GM19324 (cell line): Measurements from ENCODE around the gene TNPO3.
A peak's percentile ranks its signal among the peaks of the same experiment; 100 is the strongest.

Experiments
- ATAC-seq: cut with Tn5 transposase; IDR thresholded peaks from one replicate; pipeline ENCODE4 v1.9.1; 2021; ENCODE audit warnings: mild to moderate bottlenecking, moderate library complexity; ENCODE audit not compliant: unreplicated experiment, low FRiP score

The TNPO3 gene

DNA sequence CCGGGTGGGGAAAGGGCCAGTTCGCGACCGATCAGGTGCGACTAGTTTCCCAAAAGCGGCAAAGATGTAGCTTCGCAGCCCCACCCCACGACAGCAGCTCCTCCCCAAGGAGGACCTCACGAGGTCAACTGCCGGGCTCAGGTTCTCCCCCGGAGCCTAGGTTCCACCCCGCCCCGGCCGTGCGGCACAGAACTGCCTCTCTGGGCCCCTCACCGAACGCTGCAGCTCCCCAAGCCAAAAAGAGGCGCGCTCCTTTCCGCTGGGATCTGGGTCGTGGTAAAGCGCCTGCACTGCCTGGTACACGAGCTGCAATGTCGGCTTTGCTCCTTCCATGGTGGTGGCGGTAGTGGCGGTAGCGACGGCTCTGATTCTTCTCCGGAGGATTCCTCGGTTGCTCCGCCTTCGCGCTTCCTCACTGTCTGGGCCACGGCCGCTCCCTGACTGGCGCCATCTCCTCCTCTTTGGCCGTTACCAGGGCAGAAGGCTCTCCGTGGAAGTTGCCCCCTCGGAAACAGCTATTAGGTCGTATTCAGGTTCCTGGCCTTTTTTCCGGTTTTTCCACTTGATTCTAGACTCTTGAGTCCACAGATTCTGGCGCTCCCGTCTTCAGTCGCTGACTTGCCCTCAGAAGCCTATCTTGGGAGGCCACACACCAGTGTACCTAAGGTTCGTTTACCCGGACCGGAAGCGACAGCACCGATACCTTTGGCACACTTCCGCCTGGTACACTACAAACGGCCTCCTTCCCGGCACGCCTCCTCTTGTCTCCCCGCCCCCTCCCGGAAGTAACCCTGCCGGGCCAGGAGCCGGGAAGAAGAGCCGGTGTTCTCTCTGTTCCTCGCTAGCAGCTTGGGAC lies at the start of gene TNPO3:
Gene TNPO3, minus strand, starts transcription at position 674 of the 856 bp plus-strand sequence. Its CDS starts 341 bp downstream, at position 333.
- ATAC-seq = peak; percentile 87

DNA sequence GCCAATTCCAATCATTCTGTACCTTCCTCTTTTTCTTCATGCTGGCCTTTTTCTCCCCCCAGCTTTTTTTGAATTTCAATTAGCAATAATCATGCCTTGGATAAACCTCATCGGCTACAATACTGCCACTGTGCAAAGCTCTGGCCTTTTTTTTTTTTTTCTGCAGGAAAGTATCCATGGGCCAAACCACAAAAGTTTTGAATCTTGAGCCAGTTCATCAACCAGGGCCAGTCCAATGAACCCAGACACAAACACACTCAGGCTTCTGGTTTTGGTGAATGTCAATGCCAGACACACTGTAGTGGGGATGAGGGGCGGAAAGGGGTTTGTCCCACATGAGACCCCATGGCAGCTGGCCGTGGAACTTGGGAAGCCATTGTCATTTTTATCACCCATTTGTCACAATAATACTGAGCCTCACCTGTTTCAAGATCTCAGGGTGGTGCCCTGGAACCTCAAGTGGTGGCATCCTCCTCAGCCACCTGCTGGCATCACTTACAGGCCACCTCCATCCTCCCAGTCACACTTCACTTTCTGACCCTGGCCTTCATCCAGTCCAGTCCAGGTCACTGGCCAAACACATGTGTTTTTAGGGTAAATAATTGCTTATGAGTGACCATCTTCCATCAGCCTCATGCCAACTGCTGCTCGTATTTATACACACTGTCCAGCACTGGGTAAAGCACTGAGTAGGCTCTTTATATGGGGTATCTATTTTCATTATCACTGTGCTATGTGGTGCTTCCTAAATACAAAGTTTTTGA lies 48.8 kb upstream of the TNPO3 start:
- no peak for ATAC-seq

DNA sequence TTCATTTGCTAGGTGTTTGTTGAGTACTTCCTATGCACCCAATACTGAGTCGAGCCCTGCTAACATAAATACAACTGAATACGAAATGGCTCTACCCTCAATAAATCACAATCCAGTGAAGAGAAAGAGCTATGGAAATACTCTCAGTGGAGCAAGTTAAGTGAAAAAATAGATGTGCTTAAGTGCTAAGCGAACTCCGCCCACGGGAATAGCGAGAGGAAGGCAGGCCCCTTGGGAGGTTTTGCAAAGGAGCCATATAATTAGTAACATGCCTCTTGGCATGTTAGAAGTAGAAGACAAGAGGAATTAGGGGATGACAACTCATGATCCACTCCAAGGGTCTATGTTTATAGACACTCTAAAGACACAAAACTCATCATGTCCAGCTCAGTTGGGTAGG lies 46.8 kb upstream of the TNPO3 start:
- ATAC-seq = no peak

DNA sequence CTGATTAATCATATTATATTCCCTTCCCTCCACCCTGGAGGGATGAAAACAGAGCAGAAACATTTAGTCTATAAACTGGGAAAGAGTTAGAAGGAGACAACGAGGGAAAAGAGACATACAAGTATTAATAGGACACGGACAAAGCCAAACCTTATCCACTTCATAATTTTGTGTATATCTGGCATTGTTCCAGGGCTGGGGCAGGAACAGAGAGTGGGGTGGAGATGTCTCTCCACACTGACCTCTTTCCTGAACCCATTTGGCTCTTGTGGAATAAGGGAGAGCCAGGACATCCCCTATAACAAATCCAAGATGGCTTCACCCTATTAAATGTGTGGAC lies 45.9 kb upstream of the TNPO3 start:
- ATAC-seq = no peak

DNA sequence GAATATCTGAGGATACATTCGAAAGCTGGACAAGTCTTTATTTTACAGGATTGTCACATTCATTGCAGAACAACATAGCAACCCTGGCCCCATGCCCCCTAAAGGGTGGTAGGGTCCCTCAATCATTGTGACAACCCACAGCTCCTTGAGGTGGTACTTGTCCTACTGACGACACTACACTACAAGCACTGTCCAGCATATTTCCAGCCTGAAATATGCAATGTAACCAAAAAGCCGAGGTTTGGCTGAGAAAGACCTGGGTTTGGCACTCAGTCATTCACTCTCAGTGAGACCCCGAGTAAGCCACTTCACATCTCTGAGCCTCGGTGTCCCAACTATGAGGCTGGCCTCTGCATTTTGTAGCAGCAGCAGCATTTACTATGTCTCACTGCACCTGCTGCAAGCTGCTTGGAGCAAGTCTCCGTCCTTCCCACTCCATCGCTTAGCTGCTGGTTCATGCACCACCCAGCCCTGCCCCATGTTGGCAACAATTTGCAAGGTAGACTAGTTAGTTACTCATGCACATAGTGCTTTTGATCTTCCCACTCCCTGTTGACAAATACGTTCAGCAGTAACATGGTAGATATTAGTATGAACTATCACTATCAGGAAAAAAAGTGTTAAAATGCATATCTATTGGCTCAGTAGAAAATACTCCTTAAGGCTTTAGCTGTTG lies 43.6 kb upstream of the TNPO3 start:
- ATAC-seq = no peak

DNA sequence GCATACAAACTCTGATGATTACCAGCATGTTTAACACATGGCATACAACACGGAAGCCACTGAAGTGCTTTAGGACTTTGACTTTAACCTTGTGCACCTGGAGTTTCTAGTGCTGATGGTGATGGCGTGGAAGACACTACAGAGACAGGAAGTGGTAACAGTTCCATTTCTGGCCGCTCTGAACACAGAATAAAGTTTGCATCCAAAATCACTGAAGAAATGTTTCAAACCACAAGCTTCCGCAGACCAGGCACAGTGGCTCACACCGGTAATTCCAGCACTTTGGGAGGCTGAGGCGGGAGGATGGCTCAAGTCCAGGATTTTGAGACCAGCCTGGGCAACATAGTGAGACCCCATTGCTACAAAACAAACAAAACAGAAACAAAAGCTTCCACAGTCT lies 40.3 kb upstream of the TNPO3 start:
- peak; percentile 71 for ATAC-seq

DNA sequence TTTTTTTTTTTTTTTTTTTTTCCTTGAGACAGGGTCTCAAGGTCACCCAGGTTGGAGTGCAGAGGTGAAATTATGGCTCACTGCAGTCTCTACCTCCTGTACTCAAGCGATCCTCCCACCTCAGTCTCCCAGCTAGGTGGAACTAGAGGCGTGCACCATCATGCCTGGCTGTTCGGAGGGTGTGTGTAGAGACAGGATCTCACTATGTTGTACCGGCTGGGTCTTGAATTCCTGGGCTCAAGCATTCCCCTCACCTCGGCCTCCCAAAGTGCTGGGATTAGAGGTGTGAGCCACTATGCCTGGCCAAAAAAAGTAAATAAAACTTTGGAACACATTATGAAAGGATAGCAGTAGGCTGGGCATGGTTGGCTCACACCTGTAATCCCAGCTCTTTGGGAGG lies 39.6 kb upstream of the TNPO3 start:
- ATAC-seq = no peak

DNA sequence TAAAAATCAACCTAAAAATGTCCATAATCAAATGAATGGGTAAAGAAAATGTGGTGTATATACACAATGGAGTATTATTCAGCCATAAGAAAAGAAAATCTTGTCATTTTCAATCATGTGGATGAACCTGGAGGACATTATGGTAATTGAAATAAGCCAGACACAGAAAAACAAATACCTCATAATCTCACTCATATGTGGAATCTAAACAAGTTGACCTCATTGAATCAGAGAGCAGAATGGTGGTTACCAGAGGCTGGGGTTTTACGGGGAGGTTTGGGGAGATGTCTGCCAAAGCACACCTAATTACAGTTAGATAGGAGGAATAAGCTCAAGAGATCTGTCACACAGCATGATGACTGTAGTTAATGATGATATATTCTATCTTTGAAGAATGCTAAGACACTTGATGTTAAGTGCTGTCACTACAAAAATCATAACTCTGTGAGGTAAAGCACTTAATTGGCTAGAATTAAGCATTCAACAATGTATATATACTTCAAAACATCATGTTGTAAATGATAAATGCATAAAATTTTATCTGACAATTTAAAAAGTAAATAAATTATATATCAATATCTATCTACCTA lies 39.1 kb upstream of the TNPO3 start:
- ATAC-seq = no peak

DNA sequence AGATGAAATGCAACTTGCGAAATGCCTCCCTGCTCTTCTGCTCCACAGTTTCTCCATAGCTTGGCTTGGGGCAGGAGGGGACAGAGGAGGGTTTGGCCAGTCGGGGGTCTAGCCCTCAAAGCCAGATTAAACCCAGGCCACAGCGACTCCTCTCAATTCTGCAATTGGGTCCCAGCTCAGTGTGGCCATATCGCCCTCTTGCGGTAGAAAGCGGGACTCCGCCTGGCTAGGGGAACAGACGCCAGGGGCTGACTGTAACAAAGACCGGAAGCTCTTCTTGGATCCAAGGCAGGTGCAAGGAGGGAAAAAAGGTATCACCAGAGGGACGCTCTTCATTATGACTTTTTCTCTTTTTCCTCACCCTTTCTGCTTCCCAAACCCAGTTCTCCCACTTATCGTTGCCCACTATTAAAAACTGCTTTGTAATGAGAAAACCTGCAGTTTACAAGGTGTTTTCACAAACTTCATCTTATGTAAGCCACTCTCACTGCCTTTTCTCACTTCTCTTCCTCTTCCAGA lies 36.6 kb upstream of the TNPO3 start:
- no peak for ATAC-seq

DNA sequence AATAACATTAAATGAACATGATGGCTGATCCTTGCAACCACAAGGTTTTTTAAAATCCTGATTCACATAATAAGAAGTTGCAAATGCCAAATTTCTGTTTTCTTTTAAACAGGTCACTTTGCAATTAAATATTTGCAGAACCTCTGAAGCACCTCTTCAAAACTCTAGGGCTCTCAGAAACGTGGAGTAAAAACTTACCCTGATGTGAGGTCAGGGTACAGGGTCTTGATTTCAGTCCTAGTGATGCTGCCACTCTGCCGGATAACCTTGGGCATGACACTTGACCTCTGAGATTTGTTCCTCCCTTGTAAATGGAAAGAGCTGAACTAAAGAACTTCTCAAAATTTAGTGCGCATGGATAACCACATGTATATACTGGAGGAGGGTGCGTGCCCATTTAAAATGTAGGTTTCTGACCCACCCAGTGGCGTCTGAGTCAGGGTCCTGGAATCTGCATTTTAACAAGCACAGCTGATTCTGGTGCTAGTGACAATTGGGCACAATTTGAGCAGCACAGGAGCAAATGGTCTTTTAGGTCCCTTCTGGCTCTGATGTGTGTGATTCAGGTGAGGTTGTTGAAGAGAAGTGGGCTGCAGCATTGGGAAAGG lies 35.5 kb upstream of the TNPO3 start:
- ATAC-seq = no peak

DNA sequence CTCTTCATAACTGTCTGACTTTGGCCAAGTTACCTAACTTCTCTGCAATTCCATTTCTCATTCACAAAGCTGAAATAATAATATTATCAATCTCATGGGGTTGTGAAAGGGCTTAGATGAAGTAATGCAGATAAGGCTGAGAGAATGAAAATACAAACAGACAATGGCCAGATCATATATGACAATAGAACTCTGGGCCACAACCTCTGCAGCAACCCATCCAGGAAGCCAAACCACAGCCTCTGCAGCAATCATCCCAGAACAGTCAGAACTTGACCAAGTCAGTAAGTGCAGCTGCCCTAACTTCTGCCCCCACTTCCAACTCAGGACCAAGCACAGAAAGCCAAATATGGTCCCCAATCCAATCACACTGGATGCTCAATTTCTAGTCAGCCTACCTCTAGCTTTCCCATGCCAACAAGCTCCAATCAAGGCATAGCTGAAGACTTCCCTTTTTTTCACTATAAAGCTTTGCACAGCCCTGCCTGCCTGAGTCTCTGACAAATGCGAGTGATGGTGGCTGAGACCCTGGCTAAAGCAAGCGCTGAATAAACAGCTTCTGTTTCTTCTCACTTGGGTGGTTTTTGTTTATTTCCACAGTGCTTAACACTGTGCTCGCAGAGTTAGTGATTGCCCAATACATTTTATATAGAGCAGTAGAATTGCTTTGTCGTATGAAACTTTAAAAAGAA lies 34.8 kb upstream of the TNPO3 start:
- ATAC-seq = no peak

DNA sequence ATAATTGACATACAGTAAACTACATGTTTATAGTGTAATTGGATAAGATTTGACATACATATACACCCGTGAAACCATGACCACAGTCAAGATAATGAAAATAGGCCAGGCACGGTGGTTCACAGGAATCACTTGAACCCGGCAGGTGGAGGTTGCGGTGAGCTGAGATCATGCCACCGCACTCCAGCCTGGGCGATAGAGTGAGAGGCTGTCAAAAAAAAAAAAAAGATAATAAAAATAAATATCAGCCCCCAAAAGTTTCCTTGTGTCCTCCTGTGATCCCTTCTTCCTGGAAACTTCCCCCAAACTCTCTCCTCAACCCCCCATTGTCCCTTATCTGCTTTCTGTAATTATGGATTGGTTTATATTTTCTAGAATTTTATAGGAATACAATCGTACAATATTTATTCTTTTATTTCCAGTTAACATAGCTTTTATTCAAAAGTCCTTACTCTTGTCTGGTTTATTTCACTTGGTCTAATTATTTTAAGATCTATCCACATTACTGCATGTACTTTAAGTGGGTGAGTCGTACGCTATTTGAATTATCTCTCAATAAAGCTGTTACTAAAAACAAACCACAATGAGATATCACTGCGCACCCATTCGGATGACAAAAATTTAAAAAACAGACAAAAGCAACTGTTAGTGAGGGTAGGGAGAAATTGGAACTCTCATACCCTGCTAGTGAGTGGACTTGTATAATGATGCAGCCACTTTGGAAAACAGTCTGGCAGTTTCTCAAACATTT lies 30.1 kb upstream of the TNPO3 start:
- ATAC-seq = no peak

DNA sequence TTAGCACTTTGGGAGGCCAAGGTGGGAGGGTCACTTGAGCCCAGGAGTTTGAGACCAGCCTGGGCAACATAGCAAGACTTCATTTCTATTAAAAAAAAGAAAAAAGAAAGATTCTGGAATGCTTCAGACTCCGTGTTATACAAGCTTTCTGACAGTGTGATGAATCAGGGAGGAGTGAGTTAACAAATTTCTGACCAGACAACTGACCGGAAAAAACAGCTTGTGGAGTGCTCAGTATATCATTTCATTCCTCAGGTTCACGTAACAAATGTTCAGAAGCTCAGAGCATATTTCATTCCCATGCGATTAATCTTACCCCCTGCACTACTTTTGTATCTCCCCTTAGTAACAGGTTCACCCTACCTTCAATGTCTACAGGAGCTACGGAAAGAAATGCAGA lies 28.6 kb upstream of the TNPO3 start:
- no peak for ATAC-seq

DNA sequence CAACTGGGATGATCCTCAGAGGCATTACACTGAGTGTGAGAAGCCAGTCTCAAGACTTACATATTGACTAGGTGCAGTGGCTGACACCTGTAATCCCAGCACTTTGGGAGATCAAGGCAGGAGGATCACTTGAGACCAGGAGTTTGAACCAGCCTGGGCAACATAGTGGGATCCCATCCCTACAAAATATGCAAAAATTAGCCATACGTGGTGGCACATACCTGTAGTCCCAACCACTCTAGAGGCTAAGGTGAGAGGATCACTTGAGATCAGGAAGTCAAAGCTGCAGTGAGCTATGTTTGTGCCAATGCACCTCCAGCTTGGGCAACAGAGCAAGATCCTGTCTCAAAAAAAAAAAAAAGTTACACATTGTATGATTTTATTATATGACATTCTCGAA lies 23.5 kb upstream of the TNPO3 start:
- ATAC-seq = no peak

DNA sequence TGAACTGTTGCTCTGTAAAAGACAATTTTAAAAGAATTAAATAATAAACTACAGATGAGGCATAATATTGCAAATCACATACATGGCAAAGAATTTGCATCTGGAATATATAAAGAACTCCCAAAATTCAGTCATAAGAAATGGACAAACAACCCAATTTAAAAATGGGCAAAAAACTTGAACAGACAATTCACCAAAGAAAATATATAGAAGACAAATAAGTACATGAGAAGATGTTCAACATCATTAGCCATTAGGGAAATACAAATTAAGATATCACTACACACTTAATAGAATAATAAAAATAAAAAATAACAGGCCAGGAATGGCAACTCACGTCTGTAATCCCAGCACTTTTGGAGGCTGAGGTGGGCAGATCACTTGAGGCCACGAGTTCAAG lies 22.0 kb upstream of the TNPO3 start:
- ATAC-seq = no peak

DNA sequence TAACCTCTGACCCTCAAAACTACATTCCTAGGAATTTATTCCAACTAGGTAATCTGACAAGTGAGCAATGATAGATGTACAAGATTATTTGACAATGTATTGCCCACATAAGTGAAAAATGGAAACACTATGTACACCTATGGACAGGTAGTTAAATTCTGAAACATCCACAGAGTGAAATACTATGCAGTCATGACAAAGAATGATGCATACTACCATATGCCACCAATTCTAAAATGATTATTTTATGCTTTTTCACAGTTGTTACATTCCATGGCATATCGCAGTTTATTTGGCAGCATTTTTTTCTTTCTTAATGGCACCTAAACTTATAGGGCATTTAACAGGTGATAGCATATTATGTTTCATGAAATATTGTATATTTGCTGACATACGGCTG lies 20.1 kb upstream of the TNPO3 start:
- ATAC-seq = no peak

DNA sequence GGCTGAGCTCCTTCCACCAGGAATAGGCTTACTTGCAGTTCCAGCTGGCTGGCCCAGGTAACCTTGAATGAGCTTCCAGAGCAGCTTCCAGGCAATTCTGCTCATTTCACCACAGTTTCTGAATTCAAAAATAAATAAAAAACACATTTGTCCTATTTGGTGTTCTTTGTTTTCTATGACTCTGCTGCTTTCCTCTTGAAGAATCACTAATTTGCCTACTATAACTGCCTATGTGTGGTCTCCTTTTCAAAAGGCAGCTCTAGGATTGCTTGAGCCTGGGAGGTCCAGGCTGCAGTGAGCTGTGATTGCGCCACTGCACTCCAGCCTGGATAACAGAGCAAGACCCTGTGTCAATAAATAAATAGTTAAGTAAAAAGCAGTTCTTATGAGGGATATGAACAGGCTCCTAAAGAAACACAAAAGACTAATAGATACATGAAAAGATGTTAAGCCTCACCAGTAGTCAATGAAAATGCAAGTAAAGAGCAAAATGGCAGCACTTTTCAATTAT lies 19.5 kb upstream of the TNPO3 start:
- no peak for ATAC-seq

DNA sequence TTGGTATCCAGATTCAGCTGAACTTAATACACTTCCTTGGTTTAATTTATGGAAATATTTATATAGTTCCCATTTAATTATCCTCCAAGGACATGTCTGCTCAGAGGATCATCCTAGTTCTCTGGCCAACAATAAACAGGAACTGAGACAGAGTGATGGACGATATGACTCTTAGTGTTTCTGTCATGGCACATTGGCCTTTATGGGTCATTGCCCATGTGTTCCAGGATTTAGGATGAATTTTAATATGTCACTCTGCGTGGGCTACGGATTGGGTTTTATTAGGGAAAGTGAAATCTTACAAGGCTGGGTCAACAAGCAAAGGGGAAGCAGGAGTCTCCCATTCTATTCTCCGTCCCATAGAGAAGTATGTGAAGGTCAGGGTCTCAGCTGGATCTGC lies 18.8 kb upstream of the TNPO3 start:
- no peak for ATAC-seq

DNA sequence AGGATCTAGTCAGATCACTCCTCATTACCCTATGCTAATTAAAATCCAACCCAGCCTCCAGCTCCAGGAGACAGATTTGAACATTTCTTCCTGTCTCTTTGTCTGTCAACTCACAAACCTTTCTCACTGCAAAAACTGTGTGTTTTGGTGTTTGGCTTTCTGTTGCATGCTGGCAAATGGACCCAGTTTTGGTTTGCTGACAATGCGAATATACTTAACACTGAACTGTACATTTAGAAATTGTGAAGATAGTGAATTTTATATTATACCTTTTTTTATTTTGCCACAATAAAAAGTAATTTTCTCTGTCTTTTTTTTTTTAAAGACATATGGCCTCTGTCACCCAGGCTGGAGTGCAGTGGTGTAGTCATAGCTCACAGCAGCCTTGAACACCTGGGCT lies 18.3 kb upstream of the TNPO3 start:
- ATAC-seq = no peak
